Amniotic epithelial cell (primary cell): ENCODE results near the gene KLHL21.
"Not testable (repeated sequence)": the region's sequence is repeated elsewhere in the genome, so short reads cannot be mapped to it uniquely, and the experiment has no call there.

Source experiments
- DNase-seq: peaks from one replicate; pipeline ENCODE4 v3.0.0-alpha.2; 2010; ENCODE audit warnings: low read depth

Gene KLHL21

DNA sequence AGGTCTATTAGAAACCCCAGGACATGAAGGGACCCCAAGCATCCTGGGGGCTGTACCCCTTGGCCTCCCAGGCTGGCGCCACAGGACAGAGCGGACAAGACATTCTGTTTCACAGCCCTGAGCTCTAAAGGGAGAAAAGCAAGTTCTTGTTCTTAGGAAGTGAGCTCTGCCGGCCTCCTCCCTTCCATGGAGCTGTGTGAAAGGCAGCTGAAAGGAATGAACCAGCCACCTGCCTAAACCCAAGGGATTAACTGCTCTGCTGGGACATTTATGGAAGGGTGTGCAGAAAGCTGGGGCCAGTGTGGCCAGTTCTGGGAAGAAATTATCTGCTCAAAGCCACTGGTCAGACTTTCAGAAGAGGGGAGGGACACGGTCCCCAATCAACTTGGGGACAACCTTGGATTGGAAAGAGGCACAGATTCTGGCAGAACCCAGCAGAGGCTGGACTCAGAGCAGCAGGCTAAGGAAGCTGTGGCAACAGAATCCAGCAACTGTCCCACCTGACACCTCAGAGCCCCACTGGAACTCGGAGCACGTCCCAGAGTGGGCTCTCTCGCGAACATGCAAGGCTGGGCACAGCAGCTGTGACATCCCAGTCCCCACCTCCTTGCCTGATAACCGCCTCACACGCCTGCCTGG is 2.1 kb downstream of the KLHL21 start:
- peak; percentile 36 for DNase-seq

DNA sequence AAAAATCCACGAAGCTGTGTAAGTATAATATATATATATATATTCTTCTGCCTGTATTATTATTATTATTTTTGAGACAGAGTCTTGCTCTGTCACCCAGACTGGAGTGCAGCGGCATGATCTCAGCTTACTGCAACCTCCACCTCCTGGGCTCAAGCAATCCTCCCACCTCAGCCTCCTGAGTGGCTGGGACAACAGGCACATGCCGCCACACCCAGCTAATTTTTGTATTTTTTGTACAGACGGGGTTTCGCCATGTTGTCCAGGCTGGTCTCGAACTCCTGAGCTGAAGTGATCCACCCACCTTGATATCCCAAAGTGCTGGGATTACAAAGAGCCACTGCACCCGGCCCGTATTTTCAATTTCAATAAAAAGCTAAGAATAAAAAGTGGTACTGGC is 2.7 kb downstream of the KLHL21 start:
- not testable (repeated sequence) for DNase-seq

DNA sequence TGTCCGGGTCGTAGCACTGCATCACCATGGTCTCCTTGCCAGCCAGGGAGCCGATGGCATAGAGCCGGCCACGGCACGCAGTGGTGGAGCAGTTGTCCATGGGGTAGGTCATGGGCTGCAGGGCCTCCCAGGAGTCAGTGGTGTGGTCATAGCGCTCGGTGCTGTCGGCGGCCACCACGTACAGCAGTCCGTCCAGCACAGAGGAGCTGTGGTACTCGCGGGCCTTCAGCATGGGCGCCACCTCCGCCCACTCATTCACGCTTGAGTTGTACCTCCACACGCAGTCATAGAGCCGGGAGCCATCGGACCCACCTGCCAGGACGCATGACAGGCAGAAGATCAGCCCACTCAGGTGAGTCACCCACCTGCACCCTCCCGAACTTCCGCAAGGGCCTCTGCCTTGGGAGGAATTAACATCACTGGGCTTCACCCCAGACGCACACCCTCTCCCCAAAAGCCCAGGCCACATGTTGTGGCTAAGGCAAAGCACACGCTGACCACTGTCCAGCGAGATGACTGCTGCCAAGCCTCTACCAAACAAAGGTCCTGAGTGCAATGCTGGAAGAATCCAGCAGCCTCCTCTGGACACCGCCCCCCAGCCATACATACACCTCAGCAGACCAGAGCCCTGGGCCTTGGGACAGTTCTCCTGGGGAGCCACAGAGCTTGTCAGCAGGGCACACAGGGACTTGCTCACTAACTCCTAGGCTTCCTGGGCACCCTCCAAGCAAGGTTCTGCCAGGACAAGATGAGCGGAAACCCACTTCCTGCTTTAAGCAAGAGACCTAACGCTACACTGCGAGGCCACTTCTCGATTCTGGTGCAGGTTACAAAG is 3.3 kb downstream of the KLHL21 start:
- no peak for DNase-seq

DNA sequence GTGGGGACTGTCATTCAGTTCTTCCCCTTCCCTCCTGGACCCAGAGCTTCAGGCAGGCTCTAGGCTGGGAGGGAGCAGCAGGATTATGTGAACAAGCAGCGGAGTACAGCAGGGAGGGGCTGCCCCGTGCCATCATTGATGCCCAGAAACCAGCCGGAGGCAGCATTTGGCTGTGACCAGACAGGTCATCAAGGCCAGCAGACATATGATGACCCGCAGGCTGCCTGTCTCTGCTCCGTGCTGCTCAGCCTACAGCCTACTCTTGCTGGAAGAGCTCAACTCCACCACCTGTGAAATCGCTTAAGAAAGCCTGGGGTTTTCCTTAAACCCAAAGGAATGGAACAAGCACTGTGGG is 4.9 kb downstream of the KLHL21 start:
- no peak for DNase-seq

DNA sequence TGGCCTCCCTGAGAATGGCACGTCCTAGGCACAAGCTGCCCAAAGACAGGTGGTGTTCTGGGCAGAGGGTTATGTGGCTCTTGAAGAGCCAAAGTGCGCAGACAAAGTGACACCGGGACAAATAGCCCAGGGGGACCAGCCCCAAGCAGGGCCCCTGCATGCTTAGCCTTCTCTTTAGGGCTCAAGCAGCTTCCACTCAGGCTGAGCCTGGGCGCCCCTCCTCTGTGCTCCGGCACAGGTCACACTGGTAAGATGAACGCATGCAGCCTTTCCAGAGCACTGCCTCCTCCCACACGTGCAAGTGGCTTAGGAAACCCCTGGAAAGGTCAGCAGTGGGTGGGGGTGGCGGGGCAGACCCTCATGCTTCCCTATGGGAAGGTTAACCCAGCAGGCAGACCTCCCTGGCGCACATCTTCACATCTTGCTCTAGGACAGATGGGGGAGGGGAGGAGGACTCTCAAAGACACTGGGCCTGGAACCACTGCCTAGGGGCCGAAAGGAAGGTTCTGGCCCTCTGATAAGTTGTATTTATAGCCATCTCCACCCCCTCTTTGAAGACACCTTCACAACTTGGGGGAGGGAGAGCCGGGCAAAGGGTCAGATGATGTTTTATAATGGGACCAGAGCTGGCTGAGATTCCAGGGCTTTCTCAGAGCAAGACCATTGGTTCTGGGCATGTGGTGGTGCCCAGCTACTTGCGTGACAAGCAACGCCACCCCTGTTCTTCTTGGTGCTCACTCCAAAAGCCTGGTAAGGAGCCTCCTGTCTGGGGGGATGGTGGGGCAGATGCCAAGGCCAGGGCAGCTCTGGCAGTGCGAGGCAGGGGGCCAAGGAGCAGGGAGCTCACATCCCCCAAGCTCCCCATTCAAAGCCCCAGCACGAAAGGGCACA is 5.5 kb downstream of the KLHL21 start:
- no peak for DNase-seq

DNA sequence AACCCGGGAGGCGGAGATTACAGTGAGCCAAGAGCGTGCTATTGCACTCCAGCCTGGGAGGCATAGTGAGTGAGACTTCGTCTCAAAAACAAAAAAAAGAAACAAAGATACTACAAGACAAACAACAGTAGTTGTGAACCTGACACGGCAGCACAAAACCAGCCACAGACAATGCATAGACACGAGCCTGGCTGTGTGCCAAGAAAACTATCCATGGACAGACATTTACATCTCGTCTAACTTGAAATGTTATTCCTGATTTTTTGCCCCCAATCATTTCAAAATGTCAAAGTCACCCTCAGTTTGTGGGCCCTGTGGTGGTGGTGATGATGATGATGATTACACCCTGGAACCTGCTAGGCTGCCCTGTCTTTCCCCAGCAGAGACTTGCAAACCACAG is 6.3 kb downstream of the KLHL21 start:
- DNase-seq, result no peak

DNA sequence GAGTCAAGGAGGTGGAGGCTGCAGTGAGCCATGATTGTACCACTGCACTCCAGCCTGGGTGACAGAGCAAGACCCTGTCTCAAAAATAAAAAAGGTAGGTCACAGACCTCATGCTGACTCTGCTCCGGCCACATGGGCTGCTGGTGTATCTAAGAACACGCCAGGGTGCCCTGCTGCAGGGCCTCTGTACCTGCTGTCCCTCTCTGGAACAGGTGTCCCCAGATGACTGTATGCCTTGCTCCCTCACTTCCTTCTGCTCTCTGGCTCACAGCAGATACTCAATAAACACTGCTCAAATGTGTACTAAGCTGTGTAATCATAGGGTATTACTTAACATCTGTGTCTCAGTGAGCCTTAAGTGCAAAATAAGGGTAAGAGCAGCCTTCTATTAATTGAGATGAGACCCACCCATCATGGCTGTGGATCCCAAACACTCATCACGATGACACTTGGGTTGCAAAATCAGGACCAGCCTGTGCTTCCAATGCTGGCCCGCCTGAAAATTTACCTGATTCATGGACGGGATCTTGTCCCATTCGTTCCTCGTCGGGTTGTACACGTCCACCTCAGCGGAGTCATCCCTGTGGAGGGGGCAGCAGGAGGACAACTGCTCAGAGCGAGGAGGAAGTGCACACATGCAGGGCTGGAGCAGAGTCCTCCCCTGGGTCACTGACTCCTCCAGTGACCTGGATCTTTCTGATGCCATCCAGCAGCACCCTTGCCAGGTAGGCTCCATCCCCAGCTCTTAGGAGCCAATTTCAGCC is 7.5 kb downstream of the KLHL21 start:
- DNase-seq, result no peak

DNA sequence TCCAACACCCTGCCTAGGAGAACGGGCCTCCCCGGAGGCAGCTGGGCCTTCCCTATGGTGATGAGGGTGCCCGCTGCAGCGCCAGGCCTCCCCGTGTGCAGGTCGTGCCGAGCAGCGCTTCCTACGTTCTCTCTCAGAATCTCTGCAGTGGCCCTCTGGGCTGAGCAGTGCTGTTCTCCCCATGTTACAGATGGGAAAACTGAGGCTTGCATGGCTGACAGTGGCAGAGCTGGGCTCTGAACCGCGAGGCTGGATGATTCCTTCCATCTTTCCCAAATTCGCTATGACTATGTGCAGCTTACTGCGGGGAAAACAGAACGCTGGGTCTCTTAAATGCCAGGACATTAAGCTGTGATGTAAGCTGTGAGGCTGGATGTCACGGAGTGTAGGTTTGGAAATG is 8.9 kb downstream of the KLHL21 start:
- no peak for DNase-seq

DNA sequence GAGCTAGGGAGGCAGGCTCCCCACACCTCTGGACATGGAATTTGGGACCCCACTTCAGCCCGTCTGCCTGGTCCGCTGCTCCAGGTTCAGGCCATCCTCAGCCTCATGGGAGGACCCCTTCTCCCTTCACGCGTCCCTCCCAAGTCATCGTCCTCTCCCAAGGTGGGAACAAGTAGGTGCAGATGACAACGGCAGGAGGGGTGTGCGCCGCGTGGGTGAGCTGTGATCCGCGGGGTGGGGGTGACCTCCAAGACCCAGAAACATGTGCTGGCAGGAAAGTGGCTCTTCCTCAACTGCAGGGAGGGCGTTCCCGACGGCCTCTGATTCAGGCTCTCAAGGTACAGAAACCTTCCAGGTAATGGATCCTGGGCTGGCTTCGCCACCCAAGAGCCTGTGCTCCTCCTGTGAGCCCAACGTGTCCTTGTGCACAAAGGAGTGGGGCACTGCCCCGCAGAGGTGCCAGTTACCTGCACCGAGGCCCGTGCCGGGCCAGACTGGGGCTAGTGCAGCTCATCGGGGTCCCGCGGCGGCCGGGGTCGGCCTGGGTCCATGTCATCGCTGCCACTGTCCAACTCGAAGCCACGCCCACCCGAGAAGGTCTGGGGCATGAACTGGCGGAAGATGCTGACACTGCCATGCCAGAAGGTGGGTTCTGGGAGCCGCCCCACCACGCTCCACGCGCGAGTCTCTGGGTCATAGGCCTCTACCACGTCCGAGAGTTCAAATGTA is 9.6 kb downstream of the KLHL21 start:
- no peak for DNase-seq

DNA sequence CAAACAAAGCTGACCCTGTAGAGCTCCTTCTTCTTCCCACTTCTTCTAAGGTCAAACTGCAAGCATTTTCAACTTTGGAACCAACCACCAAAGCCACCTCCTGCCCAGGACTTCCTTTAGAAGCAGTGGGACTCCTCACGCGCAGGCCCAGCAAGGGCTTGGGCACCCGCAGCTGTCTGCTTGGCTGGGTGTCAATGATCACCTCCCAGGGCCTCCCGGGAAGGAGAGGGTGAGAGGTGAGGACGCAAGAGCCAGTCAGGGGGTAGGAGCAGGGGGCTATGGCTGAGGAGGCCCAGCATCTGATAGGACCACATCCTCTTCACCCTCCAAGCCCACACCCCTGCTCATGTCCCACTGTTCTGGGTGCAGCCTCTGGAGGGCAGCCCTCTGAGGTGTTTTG is 10.2 kb downstream of the KLHL21 start:
- no peak for DNase-seq

DNA sequence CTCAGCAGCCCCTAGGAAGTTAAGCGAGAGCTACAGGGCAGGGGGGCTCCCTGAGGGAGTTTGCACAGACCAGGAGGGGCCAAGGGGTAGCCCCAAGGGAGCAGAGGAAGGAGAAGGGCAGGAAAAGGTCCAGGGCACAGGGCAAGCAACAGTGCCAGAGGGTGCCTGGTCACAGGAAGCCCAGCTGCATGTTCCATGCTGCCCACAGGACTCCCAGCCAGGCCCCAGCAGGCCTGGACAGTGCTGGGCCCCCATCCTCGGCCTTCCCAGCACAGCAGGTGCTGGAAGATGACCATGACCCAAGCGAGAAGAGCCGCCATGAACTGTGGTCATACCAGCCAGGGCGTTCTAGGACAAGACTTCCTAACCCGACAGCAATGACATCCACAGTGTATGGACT is 11.0 kb downstream of the KLHL21 start:
- no peak for DNase-seq

DNA sequence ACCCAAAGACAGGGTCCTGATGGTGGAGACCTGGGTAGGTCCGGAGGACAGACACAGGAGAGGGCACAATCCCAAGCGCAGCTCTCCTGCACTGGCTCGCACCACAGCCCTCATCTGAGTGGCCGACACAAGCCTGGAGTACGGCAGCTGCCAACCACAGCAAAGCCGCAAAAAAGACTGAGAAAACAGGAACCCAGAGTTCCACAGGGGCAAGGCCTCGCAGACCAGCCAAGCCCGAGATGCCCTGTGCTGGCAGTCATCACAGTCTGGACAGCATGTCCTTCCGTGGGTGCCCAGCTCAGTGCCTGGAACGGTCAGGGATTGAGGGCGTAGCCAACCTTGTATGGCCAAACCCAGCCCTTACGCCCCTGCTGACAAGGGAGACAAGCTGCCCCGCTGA is 11.4 kb downstream of the KLHL21 start:
- no peak for DNase-seq

DNA sequence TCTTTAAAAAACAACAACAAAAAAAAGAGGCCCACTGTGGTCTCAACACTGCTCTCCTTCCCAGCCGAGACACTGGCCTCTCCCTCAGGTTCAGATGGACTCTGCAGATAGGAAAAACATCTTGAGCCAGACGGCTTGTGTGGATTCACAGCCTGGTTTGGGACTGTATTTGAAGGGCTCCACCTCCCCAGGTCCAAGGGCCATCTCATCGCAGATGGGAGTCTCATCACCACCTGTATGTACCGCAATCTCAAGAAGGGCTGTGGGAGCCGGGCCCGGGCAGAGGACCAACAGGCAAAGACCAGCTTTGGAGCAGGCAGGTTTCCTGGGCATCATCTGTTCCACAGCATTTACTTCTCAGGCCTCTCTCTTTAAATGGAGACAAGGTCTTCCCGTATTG is 12.6 kb downstream of the KLHL21 start:
- no peak for DNase-seq

DNA sequence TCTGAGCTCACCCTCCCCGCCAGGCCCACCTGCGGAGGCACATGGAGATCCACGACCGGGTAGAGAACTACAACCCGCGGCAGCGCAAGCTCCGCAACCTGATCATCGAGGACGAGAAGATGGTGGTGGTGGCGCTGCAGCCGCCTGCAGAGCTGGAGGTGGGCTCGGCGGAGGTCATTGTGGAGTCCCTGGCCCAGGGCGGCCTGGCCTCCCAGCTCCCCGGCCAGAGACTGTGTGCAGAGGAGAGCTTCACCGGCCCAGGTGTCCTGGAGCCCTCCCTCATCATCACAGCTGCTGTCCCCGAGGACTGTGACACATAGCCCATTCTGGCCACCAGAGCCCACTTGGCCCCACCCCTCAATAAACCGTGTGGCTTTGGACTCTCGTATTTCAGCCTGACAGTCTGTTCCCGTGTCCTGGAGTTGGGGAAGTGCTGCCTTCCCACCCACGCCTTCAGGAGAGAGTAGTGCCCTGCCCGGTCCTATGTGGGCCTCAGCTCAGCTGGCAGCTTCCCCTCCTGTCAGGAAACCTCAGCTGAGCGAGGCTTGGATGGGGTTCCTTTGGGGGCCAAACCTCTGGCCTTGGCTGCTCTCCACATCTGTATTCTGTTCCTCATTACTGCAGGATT is 13.7 kb downstream of the KLHL21 start:
- DNase-seq, result no peak

DNA sequence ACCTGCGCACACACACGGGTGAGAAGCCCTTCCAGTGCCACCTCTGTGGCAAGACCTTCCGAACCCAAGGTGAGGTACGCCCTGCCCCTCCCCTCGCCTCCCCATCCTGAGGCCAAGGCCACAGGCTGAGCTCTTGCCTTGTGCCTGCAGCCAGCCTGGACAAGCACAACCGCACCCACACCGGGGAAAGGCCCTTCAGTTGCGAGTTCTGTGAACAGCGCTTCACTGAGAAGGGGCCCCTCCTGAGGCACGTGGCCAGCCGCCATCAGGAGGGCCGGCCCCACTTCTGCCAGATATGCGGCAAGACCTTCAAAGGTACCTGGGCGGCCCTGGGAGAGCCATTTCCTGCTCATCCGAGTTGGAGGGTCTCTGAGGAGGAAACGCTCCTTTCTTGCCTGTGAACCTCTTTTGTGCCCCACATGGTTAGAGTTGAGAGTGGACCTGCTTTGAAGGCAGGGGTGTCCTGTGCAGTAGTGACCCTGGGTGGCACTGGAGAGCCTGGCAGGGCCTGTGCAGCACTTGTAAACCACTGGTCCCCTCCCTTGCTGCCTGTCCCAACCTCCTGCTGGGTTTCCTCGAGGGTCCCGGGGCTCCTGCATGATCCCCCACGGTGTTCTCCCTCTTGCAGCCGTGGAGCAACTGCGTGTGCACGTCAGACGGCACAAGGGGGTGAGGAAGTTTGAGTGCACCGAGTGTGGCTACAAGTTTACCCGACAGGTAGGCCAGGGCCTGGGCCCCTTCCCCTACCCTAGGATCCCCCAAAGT is 14.4 kb downstream of the KLHL21 start:
- DNase-seq, result no peak

DNA sequence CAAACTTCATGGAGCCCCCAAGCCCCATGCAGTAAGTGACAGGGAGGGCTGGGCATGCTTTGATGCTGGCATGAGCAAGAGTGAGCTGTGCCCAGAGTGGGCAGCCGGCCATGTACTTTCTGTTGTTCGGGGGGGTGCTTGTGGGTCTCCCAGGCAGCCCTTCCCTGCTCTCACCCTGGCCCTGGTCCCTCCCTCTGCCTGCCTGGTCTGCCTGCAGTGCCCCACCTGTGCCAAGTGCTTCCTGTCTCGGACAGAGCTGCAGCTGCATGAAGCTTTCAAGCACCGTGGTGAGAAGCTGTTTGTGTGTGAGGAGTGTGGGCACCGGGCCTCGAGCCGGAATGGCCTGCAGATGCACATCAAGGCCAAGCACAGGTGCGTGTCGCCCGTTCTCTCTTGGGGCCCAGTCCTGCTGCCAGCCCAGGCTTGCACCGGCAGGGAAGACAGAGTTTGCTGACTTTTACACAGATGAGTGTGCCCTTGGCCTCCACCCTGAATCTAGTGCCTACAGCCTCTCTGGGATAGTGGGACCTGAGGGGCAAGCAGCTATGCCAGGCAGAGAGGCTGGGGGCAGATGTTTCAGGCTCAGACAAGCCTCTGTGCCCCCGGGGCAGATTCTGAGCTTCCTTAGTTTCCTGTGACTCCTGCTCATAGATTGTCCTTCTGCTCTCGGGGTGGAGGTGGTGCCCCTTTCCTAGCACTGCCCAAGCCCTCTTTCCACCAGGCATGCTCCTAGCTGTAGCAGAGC is 15.2 kb downstream of the KLHL21 start:
- no peak for DNase-seq

DNA sequence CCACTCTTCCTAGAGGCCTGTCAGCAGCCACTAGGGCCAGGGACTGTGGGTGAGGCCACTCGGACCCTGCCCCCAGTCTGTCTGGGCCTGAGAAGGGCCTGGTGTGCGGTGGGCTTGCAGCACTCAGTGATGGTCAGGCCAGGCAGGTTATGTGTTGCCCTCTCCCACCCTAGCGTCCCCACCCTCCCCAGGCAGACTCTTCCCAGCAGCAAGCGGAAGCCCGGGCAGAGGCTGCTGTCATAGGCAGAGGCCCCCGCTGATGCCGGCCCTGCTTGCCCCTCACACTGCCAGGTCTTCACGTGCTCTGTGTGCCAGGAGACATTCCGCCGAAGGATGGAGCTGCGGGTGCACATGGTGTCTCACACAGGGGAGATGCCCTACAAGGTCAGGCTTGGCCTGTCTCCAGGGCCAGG is 16.3 kb downstream of the KLHL21 start:
- no peak for DNase-seq

DNA sequence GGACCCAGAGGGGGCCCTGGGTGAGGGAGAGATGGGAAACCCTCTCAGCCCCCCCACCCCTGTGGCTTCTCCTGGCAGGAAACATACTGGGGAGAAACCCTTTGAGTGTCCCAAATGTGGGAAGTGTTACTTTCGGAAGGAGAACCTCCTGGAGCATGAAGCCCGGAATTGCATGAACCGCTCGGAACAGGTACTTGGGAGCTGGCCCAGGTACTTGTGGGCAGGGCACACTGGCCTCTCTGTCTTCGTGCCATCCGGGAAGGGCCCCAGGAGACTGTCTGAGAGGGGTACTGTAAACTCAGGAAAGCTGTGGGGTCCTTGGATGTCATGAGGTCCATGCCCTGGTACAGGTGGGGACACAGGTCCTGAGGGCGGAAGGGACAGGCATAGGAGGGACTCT is 16.8 kb downstream of the KLHL21 start:
- no peak for DNase-seq

DNA sequence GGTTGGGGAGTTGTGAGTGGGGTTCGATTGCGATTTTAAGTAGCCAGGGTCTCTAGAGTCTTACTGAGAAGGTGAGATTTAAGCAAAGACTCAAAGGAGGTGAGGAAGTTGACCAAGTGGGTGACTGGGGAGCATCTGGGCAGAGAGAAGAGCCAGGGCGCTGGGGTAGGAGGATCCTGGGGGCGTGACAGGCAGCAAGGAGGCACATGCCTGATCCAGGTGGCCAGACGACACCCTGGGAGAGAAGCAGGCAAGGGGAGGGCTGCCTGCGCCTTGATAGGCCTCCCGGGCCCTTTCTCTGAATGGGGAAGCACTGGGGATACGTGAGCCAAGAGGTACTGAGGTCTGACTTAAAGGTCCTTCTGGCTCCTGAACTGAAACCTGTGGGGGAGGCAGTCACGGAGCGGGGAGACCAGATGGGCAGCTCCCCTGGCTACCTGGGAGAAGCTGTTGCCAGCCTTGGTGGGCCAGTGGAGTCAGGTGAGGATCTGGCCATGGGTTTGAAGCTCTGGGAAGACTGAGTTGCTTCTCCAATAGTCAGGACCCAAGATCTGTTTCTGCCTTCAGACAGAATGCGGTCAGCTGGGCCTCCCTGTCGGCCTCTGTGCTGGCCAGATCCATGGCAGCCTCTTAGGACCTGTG is 17.5 kb downstream of the KLHL21 start:
- no peak for DNase-seq
